Sigmoid colon (tissue), 4 donors: ENCODE data around the gene GRN.

Source experiments
- CTCF ChIP-seq, 4 experiments: fragments of 450-650 bp in 3 of 4; fragments of 200-600 bp in 1 of 4; IDR thresholded peaks; one replicate each; pipeline ENCODE4 v1.5.1; 2016 to 2019; ENCODE audit warnings: antibody characterized with exemption in 4 of 4, mild to moderate bottlenecking in 3 of 4, moderate library complexity in 2 of 4
- EP300 ChIP-seq, 4 donors: sonication (generic); formaldehyde crosslinking; IDR thresholded peaks; one replicate each; pipeline ENCODE4 v1.6.1; 2017; ENCODE audit warnings: antibody characterized with exemption in 4 of 4
- POLR2A ChIP-seq, 2 donors: fragments of 450-650 bp; IDR thresholded peaks; one replicate each; pipeline ENCODE4 v1.6.1; 2016; ENCODE audit warnings: antibody characterized with exemption in 2 of 2, mild to moderate bottlenecking in 2 of 2, moderate library complexity in 2 of 2
- POLR2AphosphoS5 ChIP-seq, 4 donors: sonication (generic); formaldehyde crosslinking; IDR thresholded peaks; one replicate each; pipeline ENCODE4 v1.6.1; 2017; ENCODE audit warnings: antibody characterized with exemption in 4 of 4

- TF ChIP-seq CTCF (IDR thresholded peaks at IDR 0.05) (no peak), POLR2AphosphoS5 (IDR thresholded peaks at IDR 0.05) (no peak), POLR2A (IDR thresholded peaks at IDR 0.05) (no peak), EP300 (IDR thresholded peaks at IDR 0.05) (no peak)
Measured at GRCh38 chr17:44310188-44310587, 34.9 kb upstream of the GRN start.
